ENCODE data around the gene STAC3.
A peak's percentile ranks its signal among the peaks of the same experiment; 100 is the strongest.

STAC3 gene

GRCh38 chr12:57227315-57228115 is 23.5 kb downstream of the STAC3 start:
- in situ Hi-C loops (cut with HindIII; ENCODE audit: low sequenced_read_pairs), result no loop called here
- TF ChIP-seq, protein P1, sequence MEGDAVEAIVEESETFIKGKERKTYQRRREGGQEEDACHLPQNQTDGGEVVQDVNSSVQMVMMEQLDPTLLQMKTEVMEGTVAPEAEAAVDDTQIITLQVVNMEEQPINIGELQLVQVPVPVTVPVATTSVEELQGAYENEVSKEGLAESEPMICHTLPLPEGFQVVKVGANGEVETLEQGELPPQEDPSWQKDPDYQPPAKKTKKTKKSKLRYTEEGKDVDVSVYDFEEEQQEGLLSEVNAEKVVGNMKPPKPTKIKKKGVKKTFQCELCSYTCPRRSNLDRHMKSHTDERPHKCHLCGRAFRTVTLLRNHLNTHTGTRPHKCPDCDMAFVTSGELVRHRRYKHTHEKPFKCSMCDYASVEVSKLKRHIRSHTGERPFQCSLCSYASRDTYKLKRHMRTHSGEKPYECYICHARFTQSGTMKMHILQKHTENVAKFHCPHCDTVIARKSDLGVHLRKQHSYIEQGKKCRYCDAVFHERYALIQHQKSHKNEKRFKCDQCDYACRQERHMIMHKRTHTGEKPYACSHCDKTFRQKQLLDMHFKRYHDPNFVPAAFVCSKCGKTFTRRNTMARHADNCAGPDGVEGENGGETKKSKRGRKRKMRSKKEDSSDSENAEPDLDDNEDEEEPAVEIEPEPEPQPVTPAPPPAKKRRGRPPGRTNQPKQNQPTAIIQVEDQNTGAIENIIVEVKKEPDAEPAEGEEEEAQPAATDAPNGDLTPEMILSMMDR (IDR thresholded peaks at IDR 0.05; ENCODE audit: low read depth, low read length, missing control alignments), result no peak
- no peak overlapping the region for H3K4me3 ChIP-seq (ENCODE audit: low read depth, low read length)
- no peak for DNase-seq (ENCODE audit: low read depth)

- TF ChIP-seq, protein P1 (IDR thresholded peaks at IDR 0.05; ENCODE audit: low read depth, low read length, missing control alignments), result no peak
- in situ Hi-C loops (cut with HindIII; ENCODE audit: low sequenced_read_pairs), result no loop called here
- no peak for DNase-seq (ENCODE audit: low read depth)
- H3K4me3 ChIP-seq (ENCODE audit: low read depth, low read length), result no peak overlapping the region
These were observed 24.2 kb downstream of the STAC3 start for GRCh38 chr12:57226588-57227314.

DNA sequence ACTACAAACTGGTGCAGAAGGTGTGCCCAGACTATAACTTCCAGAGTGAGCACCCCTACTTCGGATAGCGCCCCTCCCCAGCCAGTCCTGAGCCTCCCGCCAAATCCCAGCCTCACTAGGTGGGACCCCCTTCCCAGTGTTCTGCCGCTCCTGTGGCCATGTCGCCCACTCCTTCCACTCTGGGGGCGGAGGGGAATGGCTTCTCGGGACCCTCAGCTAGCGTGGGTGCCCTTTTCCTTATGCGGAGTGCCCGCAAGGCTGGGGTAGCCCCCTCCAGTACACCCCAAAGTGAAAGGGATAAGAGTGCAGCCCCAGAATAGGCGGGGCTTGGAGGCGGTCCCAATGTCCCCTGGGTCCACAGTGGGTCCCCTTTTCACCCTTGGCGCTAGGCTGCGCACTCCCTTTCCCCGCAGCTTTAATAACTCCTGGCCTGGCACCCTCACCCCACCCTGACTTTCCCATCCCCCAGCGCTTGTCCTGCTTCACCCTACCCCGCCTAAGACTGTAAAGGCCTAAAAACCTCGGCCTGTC is 25.2 kb downstream of the STAC3 start:
- in situ Hi-C loops (cut with HindIII; ENCODE audit: low sequenced_read_pairs), result no loop called here
- no peak overlapping the region for H3K4me3 ChIP-seq (ENCODE audit: low read depth, low read length)
- DNase-seq (ENCODE audit: low read depth), result no peak
- TF ChIP-seq, protein P1 (IDR thresholded peaks at IDR 0.05; ENCODE audit: low read depth, low read length, missing control alignments), result no peak

DNA sequence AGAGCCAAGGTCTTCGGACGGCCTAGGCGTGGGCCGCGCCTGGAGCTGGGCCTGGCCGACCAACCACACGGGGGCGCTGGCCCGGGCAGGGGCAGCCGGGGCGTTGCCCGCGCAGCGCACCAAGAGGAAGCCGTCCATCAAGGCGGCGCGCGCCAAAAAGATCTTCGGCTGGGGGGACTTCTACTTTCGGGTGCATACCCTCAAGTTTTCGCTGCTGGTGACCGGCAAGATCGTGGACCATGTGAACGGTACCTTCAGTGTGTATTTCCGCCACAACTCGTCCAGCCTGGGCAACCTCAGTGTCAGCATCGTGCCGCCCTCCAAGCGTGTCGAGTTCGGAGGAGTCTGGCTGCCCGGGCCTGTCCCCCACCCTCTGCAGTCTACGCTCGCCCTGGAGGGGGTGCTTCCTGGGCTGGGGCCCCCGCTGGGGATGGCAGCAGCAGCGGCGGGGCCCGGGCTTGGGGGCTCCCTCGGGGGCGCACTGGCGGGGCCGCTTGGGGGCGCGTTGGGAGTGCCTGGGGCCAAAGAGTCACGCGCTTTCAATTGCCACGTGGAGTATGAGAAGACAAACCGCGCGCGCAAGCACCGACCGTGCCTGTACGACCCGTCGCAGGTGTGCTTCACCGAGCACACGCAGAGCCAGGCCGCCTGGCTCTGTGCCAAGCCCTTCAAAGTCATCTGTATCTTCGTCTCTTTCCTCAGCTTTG is 25.9 kb downstream of the STAC3 start:
- DNase-seq (ENCODE audit: low read depth), result no peak
- no peak overlapping the region for H3K4me3 ChIP-seq (ENCODE audit: low read depth, low read length)
- in situ Hi-C loops (cut with HindIII; ENCODE audit: low sequenced_read_pairs), result no loop called here
- TF ChIP-seq, protein P1 (IDR thresholded peaks at IDR 0.05; ENCODE audit: low read depth, low read length, missing control alignments), result peak; percentile 60

GRCh38 chr12:57224278-57224972 is 26.6 kb downstream of the STAC3 start:
- DNase-seq (ENCODE audit: low read depth), result no peak
- in situ Hi-C loops (cut with HindIII; ENCODE audit: low sequenced_read_pairs), result no loop called here
- TF ChIP-seq, protein P1 (IDR thresholded peaks at IDR 0.05; ENCODE audit: low read depth, low read length, missing control alignments), result no peak
- no peak overlapping the region for H3K4me3 ChIP-seq (ENCODE audit: low read depth, low read length)
